GM19372 (cell line): ENCODE data around the gene ZNF487.

Source experiments
- ATAC-seq: cut with Tn5 transposase; IDR thresholded peaks from one replicate; pipeline ENCODE4 v1.9.1; 2021; ENCODE audit warnings: mild to moderate bottlenecking, low read depth, moderate library complexity; ENCODE audit not compliant: unreplicated experiment

The ZNF487 gene

DNA sequence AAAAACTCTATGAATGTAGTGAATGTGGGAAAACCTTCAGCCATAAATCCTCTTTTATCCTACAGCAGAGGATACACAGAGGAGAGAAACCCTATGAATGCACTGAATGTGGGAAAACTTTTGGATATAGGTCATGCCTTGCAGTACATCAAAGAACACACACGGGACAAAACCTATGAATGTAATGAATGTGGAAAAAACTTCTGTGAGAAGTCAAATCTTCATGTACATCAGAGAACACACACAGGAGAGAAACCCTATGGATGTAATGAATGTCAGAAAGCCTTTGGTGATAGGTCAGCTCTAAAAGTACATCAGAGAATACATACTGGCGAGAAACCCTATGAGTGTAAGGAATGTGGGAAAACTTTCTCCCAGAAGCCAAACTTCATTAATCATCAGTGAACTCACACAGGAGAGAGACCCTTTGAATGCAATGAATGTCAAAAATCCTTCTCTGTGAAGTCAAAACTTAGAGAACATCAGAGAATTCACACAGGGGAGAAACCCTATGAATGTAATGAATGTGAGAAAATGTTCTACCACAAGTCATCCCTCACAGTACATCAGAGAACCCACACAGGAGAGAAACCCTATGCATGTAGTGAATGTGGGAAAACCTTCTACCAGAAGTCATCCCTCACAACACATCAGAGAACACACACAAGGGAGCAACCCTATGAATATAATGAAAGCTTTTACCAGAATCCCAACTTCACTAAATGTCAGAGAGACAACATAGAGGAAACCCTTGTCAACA is 45.6 kb downstream of the ZNF487 start:
- ATAC-seq: no peak

DNA sequence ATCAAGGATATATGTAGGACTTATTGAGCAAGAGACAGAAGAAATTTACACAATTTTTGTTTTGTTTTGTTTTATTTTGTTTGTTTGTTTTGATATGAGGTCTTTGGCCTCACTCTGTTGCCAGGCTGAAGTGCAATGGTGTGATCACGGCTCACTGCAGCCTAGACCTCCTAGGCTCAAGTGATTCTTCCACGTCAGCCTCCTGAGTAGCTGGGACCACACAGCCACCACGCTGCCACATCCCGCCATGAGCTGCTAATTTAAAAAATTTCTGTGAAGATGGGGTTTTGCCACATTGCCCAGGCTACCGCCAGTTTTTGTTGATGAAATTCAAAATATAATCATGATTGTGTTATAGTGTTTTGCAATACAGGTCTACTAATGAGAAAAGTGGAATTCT is 54.9 kb downstream of the ZNF487 start:
- no peak for ATAC-seq

DNA sequence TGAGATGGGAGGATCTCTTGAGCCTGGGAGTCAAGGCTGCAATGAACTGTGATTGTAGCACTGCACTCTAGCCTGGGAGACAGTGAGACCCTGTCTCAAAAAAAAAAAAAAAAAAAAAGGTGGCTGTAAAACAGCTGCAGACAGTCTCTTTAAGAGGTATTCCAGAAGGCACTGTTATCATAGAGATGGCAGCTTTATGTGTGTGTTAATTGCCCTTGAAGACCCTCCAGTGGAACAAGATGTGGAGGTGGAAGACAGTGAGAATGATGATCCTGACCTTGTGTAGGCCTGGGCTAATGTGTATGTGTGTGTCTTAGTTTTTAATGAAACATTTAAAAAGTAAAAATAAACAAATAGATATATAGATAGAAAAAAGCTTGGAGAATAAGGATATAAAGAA is 66.0 kb downstream of the ZNF487 start:
- ATAC-seq: no peak

DNA sequence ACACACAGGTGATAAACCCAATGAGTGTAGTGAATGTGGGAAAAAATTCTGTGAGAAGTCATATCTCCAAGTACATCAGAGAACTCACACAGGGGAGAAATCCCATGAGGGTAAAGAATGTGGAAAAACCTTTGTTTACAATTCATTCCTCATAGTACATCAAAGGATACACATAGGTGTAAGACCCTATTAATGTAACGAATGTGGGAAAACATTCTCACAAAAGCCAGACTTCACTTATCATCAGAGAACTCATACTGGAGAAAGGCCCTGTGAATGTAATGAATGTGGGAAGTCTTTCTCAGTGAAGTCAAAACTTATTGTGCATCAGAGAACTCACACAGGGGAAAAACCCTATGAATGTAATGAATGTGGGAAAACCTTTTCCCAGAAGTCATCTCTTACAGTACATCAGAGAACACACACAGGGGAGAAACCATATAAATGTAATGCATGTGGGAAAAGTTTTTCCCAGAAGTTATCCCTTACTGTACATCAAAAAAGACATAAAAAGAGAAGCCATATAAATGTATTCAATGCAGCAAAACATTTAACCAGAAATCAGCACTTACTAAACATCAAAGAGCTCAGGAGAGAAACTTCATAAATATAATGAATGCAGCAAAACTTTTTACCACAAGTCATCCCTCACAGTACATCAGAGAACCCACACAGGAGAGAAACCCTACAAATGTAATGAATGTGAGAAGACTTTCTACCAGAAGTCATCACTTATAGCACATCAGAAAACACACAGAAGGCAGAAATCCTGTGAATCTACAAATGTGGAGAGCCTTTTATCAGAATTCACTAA is 87.7 kb downstream of the ZNF487 start:
- no peak for ATAC-seq
